KOPT-K1 (cell line): ENCODE data around the gene APBB2.
"Not testable (repeated sequence)": the region's sequence is repeated elsewhere in the genome, so short reads cannot be mapped to it uniquely, and the experiment has no call there.

Source experiments
- H3K27ac ChIP-seq: fragments of 200-600 bp; sonication (generic); 2 replicates; pipeline ENCODE4 v1.5.1; 2016; ENCODE audit warnings: antibody characterized with exemption, mild to moderate bottlenecking, low read depth, low read length; ENCODE audit not compliant: poor library complexity, severe bottlenecking
- H3K36me3 ChIP-seq: fragments of 200-600 bp; sonication (generic); 2 replicates; pipeline ENCODE4 v1.5.1; 2017; ENCODE audit warnings: antibody characterized with exemption, mild to moderate bottlenecking, low read length, moderate library complexity; ENCODE audit not compliant: insufficient read depth
- H3K9me3 ChIP-seq: fragments of 200-600 bp; sonication (generic); 2 replicates; pipeline ENCODE4 v1.5.1; 2017; ENCODE audit warnings: antibody characterized with exemption, low read length, mild to moderate bottlenecking; ENCODE audit not compliant: insufficient read depth, poor library complexity, severe bottlenecking

APBB2 gene

DNA sequence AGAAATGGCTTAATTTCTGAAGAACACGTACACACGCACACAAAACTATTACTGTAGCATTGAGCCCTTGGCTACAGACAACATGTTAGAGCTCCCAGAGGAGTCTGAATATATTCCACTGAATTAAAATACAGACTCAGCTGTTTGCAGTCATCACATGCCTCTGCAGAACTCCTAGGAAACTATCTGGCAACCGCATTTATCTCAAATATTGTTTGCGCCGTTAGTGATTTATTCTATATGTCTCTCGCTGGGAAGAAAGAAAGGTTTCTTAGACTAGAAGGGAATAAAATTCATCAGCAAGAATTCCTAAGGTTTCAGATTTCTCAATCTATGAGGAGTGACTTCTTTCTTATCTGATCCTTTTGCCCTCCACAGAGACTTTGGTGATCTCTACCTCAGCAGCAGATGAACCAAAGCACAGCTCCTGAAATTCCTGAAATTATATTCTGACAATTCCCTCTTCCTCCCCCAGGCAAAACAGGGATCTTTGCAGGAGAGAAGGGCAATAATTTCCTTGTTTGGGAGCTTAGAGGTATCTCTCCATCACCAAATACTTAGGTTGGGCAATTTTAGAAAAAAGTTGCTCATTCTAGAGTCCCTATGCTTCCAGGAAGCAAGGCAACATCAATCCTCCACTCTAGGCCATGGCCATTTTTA lies 199.2 kb downstream of the APBB2 start:
- Histone ChIP-seq H3K27ac (no peak overlapping the region), H3K9me3 (no peaks in the 10 kb centered on the region), H3K36me3 (no peaks in the 10 kb centered on the region)

DNA sequence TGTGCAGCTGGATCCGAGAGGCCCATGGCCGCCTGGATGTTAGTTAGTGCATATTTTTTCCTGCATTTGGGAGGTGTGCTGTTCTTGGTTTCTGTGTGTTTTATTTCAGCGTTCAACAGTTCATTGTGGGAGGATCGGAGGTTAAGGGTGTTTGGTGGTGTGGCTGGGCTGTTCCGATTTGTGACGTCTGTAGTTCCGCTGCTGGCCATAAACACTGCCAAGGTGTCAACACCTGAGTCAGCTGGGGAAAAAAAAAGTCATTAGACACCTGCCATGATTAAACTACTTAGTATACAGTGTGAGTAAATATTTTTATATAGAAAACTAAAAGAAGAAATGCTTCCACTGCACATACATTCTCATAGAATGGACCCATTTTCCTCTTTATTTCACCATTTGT lies 200.2 kb downstream of the APBB2 start:
- H3K27ac ChIP-seq, result no peak overlapping the region
- no peaks in the 10 kb centered on the region for H3K9me3 ChIP-seq
- no peaks in the 10 kb centered on the region for H3K36me3 ChIP-seq

DNA sequence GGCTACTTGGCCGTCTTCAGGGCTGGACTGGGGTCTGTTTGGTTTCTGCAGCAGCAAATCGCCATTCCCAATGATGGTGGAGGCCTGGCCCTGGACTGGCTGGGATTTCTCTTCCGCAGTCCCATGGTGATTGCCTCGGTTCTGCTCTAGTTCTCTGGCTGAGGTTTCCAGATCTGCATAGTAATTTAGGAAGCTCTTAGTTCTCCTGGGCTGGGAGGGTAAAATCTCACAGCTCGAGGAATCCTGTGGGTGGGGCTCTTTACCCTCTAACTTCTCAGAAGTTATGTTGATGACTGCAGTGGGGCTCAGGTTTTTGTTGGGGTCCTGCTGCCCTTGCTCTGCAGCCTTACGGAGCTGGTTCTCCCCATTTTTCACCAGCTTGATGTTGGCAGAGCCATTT lies 200.6 kb downstream of the APBB2 start:
- Histone ChIP-seq H3K9me3 (no peaks in the 10 kb centered on the region), H3K36me3 (no peaks in the 10 kb centered on the region), H3K27ac (no peak overlapping the region)

DNA sequence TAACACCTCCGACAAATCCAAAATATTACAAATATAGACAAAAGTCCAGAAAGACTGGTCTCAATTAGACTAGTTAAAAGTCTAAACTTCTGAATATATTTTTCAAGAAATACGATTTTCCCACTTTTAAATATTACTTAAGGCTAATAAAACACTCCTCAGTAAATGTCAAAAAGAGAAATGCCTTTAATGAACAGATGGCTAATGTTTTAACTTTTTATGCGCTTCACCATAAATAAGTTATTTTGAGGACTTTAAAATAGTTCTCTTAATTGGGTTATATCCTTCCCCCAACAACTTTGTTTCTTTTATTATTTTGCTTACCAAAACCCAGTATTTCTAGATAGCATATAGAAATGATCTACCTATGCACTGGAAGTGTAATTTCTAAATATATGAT lies 201.4 kb downstream of the APBB2 start:
- no peaks in the 10 kb centered on the region for H3K9me3 ChIP-seq
- no peak overlapping the region for H3K27ac ChIP-seq

DNA sequence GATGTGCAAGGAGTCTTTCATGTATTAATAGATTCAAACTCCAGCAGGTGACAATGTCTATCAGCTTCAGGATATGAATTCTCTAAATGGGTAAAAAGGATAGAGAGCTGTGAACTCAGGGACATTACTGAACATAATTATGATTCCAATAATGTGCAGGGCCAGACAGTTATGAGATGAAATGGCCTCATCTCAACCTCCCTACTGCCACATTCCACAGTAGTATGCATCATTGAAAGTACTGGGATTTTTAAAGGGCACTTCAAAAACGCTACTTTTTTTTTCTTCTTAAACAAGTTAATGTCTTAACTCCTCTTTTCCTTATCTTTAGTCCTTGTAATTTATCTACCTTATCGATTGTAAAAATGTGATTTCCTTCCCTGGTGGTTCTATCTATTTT lies 202.0 kb downstream of the APBB2 start:
- Histone ChIP-seq H3K36me3 (no peaks in the 10 kb centered on the region), H3K27ac (no peak overlapping the region), H3K9me3 (no peaks in the 10 kb centered on the region)

More for the DNA sequence above, 201.4 kb downstream of the APBB2 start:
- H3K36me3 ChIP-seq, result no peaks in the 10 kb centered on the region

DNA sequence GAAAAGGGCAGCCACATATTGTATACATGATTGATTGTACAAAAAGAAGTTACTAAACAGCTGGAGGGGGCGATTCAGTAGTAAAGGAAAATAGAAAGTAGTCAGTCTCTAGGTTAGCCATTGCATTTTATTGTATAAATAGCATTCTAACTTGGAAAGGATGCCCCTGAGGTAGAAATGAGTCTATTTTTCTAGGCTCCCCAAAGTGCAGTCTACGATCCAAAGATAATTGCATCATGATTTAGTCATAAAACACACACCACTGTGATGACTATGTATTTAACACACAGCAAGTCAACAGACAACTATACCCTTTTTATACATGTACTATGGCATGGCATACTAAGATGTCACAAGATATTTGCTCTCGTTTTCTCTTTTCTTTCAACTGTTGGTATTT lies 204.9 kb downstream of the APBB2 start:
- no peaks in the 10 kb centered on the region for H3K36me3 ChIP-seq
- no peak overlapping the region for H3K27ac ChIP-seq
- H3K9me3 ChIP-seq, result no peaks in the 10 kb centered on the region

DNA sequence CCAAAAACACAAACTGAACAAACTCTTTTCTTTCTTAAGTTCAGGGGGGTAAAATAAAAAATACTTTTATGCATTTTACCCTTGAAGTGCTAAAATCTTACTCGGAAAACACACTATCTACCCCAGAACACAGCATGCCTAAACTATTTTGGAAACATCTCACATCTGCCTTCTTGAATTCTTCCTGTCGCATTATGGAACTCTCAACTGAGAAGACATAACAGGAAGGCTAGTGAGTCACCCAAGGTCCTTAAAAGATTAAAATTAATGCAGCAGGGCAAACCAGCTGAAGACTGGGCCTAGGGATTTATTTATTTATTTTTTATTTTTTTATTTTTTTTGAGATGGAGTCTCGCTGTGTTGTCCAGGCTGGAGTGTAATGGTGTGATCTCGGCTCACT lies 208.2 kb downstream of the APBB2 start:
- Histone ChIP-seq H3K36me3 (no peaks in the 10 kb centered on the region), H3K27ac (no peak overlapping the region), H3K9me3 (no peaks in the 10 kb centered on the region)

DNA sequence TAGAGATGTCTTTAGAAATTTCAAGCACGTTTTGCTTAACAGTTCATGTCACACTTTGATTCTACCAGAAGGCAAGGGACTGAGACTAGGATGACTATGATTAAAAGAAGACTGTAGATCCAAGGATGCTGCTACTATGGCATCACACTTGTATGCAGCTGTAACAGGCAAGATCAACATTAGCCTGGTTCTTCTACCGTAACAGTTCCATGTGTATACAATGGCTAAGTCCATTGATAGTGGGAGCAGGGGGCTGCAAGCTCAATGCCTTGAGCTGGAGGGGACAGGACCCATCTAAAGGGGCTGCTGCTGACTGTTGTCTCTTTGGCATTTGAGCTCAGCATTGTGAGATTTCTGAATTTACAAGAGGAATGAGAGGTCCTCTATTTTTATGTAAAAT lies 212.0 kb downstream of the APBB2 start:
- Histone ChIP-seq H3K27ac (no peak overlapping the region), H3K9me3 (no peaks in the 10 kb centered on the region), H3K36me3 (no peaks in the 10 kb centered on the region)

DNA sequence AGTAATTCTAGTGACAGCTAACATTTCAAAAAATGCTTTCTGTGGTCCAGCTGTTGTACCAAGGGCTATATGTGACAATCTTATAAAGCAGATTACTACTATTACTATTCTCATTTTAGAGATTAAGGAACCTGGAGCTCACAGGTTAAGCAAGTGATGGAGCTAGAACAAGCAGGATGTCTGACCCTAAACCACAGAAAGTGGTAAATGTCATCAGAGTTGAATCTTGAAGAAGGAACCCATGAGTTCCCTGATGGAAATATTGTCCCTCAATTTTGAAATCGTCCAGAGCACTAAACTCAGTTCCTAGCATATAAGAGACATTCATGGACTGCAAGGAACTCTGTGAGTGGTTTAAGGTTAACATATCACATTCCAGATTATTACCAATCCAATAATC lies 214.0 kb downstream of the APBB2 start:
- no peaks in the 10 kb centered on the region for H3K9me3 ChIP-seq

DNA sequence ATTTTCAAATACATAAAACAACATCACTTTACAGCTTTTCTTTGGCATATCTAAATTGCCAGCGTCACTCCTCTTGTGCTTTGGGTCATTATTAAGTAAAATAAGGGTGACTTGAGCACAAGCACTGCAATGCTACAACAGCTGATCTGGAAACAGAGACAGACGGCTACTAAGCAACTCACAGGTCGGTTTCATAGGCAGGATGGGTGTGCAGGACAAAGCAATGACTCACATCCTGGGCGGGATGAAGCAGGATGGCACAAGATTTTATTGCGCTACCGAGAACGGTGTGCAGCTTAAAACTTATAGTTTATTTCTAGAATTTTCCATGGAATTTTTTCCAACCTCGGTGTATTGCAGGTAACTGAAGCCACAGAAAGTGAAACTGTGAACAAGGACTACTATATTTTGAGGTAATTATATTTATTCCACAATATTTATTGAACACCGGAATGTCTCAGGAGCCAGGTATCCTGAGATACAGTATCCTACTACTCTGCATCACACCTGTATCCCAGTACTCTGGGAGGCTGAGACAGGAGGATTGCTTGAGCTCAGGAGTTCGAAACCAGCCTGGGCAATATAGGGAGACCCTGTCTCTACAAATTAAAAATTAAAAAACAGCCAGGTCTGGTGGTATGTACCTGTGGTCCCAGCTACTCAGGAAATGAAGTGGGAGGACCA lies 215.5 kb downstream of the APBB2 start:
- H3K9me3 ChIP-seq, result no peaks in the 10 kb centered on the region
- no peak overlapping the region for H3K27ac ChIP-seq
- H3K36me3 ChIP-seq, result no peaks in the 10 kb centered on the region

More for the DNA sequence above, 214.0 kb downstream of the APBB2 start:
- H3K27ac ChIP-seq, result no peak overlapping the region
- no peaks in the 10 kb centered on the region for H3K36me3 ChIP-seq

DNA sequence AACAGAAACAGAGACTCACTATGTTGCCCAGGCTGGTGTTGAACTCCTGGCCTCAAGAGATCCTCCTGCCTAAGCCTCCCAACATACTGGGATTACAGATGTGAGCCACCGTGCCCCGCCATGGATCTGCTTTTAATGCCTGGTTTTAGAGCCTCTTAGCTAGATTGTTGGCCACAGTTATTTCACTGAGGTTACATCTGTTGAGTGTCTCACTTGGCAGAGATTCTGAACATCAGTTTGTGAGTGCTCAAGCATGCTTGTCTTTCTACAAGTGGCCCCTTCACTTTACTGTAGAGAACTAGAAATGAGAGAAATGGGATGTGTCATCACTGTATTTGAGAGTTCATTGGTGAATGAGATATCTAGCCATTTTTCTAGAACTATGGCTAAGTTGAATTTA lies 218.5 kb downstream of the APBB2 start:
- H3K36me3 ChIP-seq, result no peaks in the 10 kb centered on the region
- H3K27ac ChIP-seq, result no peak overlapping the region
- no peaks in the 10 kb centered on the region for H3K9me3 ChIP-seq

DNA sequence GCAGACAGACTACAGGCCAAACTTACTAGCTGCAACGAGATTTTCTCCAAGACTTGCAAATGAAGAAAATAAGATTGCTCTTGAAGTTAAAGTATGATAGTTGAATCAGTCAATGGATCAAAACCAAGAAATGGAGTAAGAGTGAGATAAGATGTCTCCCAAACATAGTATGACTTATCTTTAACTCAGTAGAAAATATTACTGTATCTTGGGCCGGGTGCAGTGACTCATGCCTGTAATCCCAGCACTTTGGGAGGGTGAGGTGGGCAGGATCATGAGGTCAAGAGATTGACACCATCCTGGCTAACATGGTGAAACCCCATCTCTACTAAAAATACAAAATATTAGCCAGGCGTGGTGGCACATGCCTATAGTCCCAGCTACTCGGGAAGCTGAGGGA lies 220.0 kb downstream of the APBB2 start:
- H3K9me3 ChIP-seq, H3K27ac ChIP-seq, H3K36me3 ChIP-seq: not testable (repeated sequence)

DNA sequence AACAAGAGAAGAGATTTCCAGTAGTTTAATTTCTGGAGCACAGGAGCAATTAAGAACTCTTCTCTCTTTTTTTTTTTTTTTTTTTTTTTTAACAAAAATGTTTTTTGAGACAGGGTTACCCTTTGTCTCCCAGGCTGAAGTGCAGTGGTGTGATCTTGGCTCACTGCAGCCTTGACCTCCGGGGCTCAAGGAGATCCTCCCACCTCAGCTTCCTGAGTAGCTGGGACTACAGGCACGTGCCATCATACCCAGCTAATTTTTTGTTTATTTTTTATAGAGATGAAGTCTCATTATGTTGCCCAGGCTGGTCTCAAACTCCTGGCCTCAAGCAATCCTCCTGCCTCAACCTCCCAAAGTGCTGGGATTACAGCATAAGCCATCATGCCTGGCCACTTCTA lies 221.0 kb downstream of the APBB2 start:
- H3K9me3 ChIP-seq, H3K36me3 ChIP-seq, H3K27ac ChIP-seq: not testable (repeated sequence)

DNA sequence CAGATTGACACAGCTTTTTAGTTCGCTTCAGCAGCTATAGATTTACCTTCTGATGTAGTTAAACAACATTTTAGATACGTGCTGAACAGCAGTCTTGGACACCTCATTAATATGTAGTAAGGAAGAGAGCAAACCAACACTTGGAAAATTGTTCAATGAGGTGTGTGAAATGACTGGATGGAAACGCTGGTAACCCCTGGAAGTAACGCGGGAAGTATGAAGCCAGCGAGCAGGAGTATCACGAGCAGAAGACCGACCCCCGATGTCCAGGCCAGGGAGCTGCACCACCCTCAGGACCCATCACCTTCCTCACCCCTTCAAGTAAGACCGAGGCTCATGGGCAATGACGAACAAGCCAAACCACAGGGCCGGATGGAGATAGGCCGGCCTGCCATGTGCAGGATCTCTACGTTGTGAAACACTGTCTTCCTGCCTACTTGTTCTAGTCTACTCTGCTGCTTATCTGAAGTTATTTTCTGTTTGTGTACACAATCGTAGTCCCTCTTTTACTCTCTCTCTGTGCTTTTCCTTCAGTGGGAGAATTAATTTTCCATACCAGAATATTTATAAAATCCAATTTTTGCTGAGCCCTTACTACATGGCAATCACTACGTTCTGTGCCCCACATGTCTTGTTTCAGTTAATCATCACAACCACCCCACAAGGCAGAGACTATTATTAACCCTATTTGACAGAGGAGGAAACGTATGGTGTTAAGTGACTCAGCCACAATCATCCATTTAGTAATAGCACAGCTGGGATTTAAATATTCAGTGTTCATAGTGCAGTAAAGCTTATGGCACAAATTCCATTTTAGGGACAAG lies 221.7 kb downstream of the APBB2 start:
- Histone ChIP-seq H3K27ac (no peak overlapping the region), H3K36me3 (no peaks in the 10 kb centered on the region)

DNA sequence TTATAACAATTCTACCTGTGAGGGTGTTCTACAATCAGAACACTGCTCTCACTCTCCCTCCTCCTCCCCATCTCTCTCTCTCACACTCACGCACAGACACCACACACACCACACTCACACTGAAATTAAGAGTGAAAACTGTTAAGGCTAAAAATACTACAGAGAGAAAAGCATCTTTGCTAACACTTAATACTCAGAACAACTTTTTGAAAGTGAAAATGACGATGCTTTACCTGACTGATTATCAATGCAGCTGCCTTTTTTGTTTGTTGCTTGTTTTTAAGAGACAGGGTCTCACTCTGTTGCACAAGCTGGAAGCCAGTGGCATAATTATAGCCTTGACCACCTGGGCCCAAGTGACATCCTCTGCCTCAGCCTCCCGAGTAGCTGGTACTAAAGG lies 222.4 kb downstream of the APBB2 start:
- Histone ChIP-seq H3K27ac (no peak overlapping the region), H3K9me3 (no peaks in the 10 kb centered on the region), H3K36me3 (no peaks in the 10 kb centered on the region)

More for the DNA sequence above, 221.7 kb downstream of the APBB2 start:
- H3K9me3 ChIP-seq, result no peaks in the 10 kb centered on the region
